ENCODE measurements around the gene SYT8.

SYT8 gene

DNA sequence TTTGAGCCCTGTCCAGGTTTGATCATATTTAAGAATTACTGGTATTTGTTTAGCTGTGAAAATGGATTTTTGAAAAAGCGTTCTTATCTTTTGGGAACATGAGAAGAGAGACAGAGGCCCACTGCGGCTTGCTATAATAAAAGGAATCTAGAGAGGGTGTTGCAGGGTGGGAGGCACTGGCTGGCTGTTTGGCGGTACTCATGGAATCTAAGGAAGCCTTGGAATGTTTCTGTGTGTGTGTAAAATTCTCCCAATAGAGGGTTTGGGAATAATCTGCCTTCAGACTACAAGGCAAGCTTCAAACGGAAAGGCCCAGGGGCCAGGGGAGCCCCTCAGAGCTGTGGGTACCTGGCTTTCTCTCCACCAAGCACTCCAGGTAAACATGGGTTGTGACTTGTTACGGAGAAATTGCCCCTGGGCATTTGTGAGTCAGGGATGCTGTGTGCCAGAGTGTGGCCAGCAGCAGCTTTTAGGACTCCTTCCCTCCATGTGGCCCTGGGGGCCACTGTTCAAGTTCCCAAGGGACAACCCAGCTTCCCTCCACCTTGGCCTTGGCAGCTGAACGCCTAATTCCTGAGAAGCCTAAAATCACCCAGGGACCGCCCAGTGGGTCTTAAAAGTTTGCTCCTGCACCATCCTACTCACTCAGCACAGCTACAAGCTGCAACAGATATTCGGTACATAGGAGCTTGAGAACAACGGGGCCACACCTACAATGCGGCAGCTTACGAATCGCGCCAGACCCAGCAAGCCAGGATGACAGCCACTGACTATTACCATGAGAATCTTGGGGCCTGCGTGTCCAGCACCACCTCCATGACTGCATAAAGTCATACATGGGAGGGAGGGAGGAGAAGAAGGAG lies 14.1 kb upstream of the SYT8 start:
- DNase-seq: peak; percentile 53

DNA sequence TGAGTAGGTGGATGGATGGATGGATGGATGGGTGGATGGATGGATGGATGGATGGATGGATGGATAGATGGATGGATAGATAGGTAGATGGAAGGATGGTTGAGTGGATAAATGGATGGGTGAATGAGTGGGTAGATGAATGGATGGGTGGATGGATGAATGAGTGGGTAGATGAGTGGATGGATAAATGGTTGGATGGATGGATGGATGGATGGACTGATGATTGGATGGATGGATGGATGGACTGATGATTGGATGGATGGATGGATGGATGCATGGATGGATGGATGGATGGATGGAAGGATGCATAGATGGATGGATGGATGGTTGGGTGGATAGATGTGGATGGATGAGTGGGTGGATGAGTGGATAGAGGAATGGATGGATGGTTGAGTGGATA lies 13.2 kb upstream of the SYT8 start:
- DNase-seq: no peak

DNA sequence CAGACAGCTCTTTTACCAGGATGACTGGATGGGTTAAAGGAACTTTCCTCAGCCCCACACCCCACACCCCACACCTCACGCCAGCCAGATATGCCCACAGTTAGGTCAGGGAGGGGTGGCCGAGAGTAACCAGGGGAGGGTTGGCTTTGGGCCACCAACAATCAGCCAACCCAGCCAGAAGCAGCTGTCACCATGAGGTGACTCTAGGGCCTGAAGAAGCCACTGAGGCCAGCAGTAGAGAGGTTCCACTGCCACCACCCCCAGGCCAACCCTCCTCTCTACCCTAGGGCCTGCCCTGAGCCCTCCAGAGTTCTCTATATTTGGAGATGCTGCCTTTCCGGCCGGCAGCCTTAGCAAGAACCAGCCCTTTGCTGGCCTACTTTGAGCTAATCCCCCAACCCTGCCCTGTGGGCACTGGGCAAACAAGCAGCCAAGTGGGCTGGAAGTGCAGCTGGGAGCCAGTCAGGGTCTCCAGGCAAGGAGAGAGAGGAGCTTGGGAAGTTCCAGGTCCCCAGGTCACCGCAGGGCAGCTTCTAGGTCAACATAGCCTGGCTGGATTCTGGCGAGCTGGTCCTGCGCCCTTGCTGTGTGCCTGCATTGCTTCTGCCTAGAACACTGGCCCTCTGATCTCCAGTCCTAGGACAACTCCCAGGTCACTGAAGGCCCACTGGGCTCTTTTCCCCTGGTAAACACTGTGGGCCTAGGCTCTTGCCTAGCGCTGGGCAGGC lies 12.0 kb upstream of the SYT8 start:
- DNase-seq: no peak

- DNase-seq: no peak
Observed at GRCh38 chr11:1823376-1824220, 11.2 kb upstream of the SYT8 start.

GRCh38 chr11:1824221-1825038 lies 10.4 kb upstream of the SYT8 start:
- no peak for DNase-seq

GRCh38 chr11:1825039-1825740 lies 9.6 kb upstream of the SYT8 start:
- DNase-seq: peak; percentile 4

DNA sequence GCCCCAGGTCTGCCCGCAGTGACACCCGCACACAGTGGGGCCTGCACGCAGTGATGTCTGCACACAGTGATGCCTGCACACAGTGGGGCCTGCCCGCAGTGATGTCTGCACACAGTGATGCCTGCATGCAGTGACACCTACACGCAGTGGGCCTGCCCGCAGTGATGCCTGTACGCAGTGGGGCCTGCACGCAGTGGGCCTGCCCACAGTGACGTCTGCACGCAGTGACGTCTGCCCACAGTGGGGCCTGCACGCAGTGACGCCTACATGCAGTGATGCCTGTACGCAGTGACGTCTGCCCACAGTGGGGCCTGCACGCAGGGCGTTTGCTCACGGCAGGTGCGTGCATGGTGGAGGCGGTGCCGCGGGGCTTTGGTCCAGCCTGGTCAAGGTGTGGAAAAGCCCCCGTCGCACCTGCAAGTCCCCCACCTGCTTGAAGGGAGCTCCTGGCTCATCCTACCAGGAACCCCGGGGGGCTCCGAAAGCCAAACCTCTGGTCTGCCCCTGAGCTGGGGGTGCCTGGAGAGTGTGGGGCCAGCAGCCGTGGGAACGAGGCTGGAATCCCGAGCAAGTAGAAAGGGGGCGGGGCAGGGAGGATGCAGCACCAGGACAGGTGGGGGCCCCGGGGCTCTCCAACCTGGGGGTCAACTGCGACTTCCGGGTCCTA lies 8.9 kb upstream of the SYT8 start:
- no peak for DNase-seq

DNA sequence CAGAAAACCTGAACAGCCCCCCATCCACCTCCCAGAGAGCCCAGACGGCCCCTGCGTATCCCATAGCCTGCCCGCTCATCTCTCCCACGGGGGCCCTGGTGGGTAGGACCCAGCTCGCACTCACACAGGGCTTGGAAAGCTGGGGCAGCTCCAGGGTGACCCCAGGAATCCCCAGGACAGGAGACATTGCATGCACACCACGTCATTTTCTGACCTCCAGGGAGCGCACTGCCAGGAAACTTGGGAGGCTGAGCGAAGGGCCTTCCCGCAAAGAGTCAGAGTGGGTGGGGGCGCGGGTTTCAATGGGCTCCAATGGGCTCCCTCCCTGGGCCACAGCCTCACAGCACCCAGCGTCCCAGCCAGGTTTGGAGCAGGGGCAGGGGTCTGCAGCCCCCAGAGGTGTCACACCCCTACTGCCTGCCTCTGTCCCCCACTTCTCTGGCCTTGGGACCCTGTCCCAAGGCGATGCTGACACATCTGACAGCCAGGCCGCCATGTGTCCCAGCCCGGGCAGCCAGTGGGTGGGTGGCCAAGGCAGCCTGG lies 8.2 kb upstream of the SYT8 start:
- peak; percentile 53 for DNase-seq

DNA sequence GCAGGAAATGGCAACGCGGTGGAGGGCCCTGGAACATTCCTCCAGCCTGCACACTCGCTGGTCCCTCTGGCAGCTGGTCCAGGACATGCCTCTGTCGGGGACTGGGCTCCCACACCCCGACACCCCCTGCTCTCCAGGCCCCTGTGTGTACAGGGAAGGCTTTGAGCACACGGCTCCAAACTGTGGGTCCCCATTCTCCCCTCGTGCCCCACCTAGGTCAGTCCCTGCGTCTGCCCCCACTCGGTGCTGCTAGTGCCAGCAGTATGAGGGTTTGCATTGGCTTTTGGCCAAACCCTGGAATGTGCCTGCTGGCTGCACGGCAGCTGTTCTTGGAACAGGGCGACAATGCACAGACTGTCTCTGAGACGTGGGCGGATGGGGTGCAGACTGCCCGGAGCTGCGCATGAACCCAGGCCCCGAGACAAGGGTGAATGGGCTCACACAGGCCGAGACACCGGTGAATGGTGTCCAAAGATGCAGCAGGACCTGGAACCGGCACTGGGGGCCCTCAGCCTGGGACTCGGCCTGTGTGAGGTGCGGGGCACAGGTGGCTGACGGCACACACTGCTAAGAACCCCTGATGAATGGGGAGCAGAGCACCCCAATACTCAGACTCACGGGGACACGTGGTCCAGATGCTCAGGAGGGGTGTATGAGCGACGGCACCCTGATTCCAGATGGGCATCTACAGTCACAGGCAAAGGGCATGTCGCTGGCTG lies 7.5 kb upstream of the SYT8 start:
- peak; percentile 66 for DNase-seq

DNA sequence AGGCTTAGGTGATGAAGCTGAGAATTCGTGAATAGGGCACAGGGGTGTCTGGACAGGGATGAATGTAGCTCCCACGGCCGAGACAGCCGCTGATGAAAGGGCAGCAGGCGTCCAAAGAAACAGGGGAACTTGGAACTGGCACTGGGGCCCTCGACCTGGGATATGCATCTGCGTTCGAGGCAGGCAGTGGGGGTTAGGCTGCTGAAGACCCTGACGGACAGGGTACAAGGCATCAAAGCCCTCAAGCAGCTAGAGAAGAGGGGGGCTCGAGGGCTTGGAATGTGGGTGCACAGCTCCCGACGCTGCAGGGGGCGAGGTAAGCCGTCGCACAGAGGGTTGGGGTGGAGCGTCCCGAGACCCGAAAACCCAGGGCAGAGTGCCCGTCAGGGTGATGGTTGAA lies 6.9 kb upstream of the SYT8 start:
- no peak for DNase-seq

GRCh38 chr11:1828542-1828941 lies 6.2 kb upstream of the SYT8 start:
- DNase-seq: no peak

DNA sequence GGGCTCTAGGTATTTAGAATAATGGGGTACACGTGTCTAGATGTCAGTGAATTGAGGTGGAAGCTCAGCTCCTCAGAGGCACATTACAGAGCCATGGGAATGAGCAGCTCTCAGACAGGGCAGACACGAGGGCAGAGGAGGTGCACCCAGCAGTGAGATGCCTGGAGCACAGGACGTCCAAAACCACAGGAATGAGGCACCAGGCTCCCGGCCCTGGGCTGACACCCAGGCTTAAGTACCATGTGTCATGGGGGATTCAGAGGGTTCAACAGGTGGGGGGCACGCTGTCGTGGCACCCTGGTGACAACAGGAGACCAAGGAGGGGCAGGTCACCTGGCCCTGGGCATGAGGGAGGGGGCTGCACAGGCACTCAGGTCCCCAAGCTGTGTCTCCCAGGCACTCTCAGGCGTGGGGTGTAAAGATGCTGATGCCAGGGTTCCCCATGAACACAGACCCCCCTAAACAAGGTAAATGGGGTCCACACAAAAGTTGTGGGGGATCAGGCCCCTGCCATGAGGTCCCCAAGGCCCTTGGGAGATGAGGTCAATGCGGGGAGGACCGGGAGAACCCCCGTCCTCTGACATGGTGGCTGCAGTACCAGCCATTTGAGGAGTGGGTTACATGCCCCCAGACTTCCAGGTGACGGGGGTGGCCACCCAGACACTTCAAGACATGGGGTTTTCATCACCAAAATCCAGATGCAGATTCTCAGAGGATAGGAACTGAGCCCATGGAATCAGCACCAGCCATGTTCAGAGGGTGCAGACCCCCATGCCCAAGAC lies 5.6 kb upstream of the SYT8 start:
- peak; percentile 36 for DNase-seq

DNA sequence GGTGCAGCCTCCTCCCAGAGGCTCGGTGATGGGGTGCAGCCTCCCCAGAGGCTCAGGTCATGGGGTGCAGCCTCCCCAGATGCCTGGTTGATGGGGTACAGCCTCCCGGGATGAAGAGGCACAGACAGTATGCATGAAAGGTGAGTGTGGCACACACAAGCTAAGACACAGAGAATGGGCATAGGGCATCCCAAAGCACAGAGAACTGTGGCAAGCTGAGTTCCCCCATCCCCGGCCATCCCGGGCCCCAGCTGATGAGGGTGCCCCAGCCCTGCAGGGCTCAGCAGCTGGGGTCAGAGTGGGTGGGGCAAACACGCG lies 4.8 kb upstream of the SYT8 start:
- DNase-seq: no peak

GRCh38 chr11:1830322-1831223 lies 4.2 kb upstream of the SYT8 start:
- DNase-seq: no peak

DNA sequence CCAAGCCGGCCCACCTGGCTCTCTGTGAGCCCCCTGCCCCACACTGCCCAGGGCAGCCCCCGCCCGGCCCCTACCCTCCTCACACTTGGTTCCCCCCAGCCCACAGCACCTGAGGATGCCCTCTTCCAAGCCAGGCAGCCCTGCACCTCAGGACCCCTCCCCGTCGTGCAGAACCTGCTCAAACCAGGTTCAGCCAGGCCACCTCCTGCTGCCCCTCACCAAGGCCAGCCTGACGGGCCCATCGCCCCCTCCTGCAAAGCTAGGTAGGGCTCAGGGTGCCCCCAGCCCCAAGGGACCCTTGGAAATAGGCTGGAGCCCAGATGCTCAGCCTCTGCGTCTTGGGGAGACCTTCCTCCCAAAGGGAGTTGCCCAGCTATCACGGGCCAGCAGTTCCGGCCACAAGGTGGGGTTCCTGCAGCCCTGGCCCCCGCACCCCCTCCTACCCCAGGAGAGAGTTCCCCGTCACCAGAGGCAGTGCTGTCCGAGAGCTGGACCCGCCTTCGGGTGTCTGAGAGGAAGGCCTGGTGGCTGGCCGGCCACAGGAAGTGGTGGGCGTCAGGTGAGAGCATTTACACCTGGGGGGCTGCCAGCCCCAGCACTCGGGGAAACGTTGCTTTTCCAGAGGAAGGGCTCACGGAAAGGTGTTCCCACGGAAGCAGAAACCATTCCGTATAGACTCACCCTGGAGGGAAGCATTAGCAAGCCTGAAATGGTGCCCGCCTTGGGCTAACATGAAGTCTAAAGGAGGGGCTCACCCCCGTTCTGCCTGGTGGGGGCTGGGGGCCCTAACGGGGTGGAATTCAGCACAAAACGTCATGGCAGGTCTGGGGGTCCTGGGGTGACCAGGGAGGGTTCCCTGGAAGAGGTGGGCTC lies 3.2 kb upstream of the SYT8 start:
- DNase-seq: no peak

DNA sequence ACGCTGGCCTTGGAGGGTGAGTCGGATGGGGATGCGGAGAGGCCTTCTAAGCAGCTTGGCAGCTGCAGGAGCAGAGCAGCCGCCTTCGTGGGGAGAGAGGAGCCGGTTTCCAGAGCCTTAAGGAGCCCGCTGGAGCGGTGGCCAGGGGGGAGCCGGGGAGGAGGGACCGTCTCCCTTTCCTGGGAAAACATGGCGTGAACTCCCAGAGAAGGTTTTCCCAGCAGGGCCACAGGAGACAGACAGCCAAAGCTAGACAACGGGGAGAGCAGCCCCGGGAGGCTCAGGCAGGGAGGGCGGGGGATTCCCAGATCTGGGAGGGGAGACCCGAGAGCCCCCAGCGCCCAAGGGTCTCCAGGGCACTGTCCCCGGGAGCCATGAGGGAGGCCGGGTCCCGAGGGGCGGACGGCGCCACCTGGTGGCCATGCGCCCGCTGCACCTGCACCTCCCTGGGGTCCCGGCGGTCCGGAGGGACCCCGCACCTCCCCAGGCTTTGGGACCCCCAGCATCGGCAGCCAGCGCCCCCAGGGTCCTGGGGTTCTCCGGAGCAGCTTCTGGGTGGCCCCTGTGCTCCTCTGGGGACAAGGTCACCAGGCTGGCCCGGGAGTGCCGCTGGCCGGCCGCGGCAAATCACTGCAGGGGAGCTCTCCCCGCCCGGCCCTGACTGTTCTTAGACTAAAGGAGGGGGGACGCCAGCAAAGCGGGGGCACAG lies 2.4 kb upstream of the SYT8 start:
- peak; percentile 14 for DNase-seq

DNA sequence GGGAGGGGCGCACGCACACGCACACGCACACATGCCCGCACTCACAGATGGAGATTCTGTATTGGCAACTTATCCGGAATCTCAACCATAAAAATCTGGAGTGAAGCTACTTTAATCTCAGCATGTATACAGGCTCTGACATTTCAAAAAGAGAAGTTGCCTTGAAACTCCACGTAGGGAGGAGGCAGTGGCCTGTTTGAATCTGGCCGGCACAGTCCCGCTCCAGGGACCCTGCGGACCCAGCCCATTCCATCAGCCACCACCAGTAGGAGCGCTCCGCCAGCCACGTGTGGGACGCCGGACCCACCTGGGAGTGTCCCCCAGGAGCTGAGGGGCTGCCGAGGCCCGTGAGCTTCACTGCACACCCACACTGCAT lies 1.9 kb upstream of the SYT8 start:
- no peak for DNase-seq

Measured in fibroblast of upper back skin (primary cell).